ENCODE data around the gene SMAP1.
A peak's percentile ranks its signal among the peaks of the same experiment; 100 is the strongest.

Gene SMAP1

DNA sequence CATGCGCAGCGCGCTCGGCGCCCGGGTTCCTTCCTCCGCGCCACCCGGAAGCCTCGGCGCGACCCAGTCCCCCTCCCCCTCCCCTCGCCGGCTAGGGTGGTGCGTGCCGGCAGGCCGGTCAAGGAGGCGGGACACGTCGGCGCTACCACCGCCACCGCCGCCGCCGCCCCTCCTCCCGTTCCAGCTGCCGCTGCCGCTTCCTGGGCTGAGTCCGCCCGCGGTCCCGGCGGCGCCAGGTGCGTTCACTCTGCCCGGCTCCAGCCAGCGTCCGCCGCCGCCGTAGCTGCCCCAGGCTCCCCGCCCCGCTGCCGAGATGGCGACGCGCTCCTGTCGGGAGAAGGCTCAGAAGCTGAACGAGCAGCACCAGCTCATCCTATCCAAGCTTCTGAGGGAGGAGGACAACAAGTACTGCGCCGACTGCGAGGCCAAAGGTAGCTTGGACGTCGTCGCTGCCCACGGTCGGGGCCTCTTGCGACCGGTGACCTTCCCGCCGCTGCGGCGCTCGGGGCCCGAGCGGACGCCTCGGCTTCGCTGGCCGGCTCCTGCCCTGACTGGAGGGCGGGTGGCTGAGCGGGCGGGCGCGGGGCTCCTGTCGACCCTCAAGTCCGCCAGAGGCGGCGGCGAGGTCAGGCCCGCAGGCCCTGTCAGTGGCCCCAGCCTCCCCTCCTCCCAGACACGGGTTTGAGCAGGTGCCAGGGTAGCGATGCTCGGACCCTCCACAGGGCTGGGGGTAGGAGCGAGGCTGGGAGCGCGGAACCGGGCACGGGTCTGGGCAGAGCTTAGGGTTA is at the start of gene SMAP1:
Gene SMAP1, plus strand, starts transcription at position 173 of the 788 bp plus-strand sequence. Its CDS starts 141 bp downstream, at position 314.
- peak; percentile 91 to 94 for DNase-seq

DNA sequence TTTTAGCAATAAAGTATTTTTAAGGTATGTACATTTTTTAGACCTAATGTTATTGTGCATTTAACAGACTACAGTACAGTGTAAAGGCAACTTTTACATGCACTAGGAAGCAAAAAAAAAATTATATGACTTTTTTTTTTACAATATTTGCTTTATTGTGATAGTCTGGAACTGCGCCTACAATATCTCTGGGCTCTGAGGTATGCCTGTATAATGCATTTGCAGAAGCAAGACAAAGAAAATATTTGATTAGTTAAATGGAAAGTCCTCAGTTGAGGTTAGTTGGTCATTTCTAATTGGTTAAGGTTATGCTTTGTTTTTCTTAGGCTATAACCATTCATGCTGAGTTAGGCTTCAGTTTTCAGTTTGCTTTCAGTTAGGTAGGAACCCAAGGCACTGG is 46.9 kb upstream of the SMAP1 start:
- no peak for DNase-seq

DNA sequence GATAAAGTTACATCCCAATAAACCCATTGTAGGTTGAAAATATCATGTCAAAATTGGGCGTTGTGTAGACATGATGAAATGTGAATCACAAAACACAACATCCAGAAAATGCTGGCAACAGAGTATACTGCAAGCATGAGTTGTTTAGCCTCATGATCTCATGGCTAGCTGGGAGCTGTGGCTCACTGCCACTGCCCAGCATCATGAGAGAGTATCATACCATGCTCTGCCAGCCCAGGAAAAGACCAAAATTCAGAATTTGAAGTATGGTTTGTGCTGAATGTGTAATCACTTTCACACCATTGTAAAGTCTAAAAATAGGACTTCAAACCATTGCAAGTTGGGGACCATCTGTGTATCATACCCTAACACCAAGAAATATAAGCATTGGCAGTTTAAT is 45.2 kb upstream of the SMAP1 start:
- DNase-seq, result no peak

DNA sequence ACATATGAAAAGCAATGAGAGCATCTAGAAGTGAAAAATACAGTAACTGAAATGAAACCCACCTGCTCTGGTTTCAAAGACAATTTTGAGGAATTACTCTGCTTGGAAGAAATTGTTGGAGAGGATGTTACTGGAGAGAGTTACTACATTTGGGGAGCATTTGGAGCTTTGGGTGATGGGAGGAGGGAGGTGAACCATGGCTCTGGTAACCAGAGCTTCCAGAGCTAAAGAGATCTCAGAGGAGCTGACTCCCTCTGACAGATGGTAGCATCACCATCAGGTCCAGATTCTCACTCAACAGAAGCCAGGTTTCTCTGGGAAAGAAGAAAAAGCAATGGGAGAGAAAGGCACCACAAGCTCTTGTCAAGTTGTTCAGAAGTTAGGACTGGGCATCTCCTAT is 42.2 kb upstream of the SMAP1 start:
- no peak for DNase-seq

DNA sequence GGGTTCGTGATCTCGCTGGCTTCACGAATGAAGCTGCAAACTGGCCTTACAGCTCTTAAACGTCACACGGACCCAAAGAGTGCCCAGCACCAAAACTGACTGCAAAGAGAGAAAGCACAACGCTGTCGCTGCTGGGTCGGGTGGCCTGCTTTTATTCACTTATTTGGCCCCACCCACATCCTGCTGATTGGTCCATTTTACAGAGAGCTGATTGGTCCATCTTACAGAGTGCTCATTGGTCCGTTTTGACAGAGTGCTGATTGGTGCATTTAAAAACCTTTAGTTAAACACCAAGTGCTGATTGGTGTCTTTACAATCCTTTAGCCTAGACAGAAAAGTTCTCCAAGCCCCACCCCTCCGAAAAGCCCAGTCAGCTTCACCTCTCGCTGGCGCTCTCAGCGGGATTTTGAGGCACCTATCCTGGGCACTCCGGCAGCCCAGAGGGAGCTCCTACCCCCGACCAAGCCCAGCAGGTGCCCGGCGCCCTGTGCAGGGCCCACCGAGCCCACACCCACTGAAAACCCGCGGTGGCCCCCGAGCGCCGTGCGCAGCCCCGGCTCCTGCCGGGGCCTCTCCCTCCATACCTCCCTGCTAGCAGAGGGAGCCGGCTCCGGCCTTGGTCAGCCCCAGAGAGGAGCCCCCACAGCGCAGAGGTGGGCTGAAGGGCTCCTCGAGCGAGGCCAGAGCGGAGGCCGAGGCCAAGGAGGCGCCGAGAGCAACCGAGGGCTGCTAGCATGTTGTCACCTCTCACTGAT is 40.0 kb upstream of the SMAP1 start:
- DNase-seq, result no peak

DNA sequence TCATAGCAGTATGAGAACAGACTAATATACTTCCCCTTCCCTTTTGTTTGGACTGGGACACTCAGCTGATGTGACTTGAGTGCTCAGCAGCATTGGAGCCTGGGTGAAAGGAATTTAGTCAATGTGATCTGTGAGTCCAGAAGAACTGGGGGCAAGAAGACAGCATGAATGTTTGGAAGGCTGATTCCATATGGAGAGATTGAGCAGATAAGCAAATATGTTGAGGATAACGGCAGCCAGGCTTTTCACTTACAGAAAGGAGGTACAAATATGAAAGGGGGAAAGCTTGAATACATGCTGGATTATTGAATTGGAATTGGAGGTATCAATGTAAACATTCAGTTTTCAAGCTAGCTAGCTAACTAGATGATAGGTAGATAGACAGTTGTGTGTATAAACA is 37.8 kb upstream of the SMAP1 start:
- no peak for DNase-seq

DNA sequence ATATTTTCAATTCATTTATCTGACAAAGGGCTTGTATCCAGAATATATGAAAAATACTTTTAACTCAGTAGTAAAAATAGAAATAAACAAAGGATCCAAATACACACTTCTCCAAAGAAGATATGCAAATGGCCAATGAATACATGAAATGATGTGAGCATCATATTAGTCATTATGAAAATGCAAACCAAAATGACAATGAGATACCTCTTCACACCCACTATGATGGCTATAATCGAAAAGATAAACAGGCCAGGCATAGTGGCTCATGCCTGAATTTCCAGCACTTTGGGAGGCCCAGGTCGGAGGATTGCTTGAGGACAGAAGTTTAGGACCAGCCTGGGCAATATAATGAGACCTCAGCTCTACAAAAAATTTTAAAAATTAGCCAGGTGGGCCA is 33.8 kb upstream of the SMAP1 start:
- no peak for DNase-seq

DNA sequence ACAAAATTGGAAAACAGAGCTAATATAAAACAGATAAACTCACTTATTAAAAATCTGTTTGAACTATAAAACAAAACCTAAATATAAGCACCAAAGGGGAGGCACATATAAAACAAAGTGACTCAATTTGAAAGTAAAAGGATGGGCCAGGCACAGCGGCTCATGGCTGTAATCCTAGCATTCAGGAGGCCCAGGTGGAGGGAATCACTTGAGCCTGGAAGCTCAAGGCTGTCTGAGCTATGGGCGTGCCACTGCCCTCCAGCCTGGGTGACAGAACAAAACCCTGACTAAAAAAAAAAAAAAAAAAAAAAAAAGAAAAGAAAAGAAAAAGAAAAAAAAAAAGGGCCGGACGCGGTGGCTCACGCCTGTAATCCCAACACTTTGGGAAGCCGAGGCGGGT is 31.1 kb upstream of the SMAP1 start:
- DNase-seq, result no peak

DNA sequence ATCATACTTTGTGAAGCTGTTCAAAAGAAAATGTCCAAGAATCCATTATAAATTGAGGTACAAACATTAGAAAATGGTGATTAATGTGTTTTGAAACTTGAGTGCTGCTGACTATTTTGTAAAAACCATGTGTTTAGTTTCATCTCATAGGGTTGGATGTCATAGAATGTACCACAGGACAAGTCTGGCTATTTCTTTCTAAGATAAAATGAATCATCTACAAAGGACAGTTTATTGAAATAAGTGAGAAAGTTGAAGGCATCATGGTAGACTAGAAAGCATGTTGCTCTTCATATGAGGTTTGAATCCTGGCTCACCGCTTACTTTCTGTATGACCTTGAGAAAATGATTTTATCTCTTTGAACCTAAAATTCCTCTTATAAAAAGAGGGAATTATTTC is 29.2 kb upstream of the SMAP1 start:
- no peak for DNase-seq

DNA sequence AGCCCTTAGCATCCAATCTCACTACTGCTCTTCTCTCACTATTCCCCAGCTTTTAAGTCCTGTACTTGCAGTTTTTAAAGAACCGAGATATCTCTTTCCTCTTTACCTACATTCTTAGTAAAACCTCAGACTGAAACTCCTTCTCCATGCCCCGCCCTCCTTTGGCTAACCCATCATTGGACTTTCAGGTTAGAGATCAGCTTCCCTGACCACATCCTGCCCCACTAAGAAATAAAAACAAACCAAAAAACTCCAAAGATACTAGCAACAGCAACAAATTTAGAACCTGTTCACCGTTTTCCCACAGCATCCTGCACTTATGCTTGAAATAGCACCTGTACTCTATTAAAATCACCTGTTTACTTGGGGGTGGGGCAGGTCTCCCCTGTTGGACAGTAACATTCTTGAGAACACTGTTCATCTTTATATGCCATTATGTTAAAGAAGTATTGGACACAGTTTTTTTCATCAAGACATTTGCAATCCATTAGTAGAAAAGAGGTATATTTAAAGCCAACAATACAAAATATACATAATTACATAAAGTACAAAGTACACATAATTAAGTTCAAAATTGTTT is 16.3 kb upstream of the SMAP1 start:
- peak; percentile 29 to 74 for DNase-seq

DNA sequence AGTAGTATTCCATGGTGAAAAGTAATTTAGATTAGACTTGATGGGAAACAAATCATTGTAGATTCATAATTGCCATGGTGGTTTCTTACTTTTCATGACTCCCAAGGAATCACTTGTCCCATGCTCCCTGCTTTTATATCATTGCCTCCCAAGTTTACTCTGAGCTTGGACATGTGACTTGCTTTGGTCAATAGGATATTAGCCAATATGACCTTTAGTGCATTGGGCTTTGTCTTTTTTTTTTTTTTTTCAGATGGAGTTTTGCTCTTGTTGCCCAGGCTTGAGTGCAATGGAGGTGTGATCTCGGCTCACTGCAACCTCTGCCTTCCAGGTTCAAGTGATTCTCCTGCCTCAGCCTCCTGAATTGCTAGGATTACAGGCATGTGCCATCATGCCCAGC is 15.5 kb upstream of the SMAP1 start:
- DNase-seq, result no peak

DNA sequence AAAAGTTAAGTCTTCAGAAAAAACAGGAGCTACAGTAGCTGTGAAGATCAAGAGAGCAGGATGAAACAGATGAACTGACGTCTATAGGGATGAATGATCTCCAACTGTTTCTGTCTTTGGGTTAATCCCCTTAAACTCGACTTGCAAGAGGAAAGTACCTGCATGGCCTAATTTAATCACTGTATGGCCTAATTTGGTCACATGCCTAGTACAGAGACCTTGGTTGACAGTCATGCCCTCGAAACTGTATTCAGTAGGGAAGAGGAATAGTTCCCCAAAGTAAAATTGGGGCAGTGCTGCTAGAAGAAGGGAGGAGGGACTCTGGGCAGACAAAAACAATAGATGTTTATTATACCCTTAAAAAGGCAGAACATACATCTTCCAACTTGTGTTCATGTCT is 10.0 kb upstream of the SMAP1 start:
- DNase-seq, result no peak

DNA sequence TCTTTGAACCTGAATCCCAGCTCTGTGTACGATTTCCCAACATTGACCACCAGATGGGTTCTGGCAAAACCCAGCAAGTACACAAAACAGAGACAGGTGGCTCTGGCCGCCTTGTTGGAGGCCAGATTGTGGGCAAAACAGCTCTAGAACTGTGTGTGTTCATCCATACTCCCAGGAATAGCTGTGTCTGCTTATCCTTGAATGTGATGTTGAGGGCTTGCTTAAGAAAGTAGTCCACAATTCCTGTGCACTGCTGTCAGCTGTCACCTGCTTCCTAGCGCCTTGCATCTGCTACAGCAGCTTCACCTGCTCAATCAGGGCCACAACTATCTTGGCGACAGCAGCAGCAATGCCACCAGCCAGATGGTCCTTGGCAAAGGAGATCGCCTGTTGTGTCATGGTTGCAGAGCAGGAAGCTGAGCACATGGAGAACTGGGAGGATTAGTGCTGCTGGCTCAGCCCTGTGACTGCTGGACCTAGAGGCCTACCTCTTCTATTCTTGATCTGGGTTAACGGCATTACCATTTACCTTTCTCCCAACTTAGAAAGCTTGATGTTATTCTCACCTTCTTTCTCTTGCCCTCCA is 3.7 kb upstream of the SMAP1 start:
- no peak for DNase-seq

DNA sequence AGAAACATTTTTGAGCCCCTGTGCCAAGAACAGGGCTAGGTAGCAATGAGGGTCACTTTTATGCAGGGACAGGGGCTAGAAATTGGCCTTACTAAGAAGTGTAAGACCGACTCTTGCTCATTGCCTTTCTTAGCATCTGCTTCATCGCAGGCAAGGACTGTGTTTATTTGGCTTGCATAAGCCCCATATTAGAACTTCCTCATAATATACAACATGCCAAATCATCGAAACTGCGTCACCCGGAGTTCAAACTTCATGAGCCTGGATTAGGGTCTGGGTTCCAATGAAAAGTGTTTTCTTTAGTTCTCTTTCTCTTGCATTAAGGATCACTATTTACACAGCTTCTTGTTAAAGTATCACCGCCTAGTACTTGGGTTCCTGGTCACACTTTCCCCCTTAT is 977 bp upstream of the SMAP1 start:
- DNase-seq, result no peak

DNA sequence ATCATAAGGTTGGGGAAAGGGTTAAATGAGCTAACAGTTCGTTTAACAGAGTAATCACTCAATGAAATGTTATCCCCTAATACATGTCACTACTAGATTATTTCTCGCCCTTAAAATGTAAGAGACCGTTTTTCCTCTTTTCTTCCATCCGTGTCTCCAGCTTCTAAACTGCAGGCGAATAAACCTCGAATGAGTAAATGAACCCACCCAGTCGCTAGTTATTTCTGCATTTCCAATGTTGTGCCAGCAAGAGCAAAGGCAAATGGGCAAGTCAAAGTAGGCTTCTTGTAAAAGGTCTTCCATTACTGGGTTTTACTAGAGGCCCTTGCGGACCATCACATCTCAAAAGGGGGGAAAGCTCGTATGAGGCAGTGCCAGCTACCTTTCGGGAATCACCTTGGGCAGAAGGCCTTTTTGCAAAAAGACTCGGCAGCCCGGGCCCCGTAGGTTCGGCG is 400 bp upstream of the SMAP1 start:
- no peak for DNase-seq

DNA sequence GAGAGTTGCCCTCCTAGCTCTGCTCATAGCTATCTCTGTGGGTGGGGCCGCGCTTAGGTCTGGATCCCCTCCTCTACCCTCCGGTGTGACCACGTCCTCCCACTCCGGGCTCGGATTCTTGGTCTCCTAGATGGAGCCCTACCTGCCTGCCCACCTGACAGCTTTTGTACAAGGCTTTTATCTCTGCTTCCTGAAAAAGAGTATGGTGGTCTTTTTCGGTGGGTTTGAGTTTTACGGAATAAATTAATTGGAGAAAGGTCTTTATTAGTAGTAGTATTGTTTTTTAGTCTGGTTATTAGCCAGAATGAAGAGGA is 773 bp downstream of the SMAP1 start:
- DNase-seq, result no peak

DNA sequence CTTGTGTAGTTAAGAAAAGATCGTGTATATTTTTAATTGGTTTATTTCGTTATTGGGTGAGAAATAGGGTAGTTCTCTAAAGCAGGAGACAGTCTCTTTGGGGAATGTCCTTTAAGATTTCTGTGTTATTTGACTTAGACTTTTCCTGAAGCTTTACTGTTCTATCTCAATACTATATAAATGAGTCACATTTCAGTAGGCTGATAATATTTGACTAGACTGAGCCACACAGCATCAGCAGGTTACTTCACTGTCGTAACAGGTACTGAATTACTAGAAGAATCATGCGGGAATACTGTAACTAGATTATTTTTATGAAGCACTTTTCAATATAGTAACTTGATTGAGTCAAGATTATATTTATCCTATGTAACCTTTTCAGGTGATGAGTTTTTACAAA is 1.4 kb downstream of the SMAP1 start:
- DNase-seq, result no peak

DNA sequence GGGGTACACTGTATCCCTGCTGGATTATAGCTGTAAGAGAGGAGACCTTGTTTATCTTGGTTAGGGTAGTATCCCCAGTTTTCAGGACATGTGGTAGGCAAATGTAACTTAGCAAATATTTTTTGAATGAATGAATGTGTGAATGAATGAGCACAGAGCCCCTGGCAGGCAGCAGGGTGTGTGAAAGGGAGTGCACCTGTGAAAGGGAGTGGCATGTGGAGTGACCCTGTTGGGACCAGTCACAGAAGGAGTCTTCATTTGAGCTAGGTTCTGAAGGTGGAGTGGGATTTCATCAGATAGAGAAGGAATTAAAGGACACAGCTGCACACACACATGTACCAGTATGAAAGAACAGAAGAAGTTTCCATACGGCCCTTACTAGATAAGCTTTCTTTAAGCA is 4.9 kb downstream of the SMAP1 start:
- no peak for DNase-seq

DNA sequence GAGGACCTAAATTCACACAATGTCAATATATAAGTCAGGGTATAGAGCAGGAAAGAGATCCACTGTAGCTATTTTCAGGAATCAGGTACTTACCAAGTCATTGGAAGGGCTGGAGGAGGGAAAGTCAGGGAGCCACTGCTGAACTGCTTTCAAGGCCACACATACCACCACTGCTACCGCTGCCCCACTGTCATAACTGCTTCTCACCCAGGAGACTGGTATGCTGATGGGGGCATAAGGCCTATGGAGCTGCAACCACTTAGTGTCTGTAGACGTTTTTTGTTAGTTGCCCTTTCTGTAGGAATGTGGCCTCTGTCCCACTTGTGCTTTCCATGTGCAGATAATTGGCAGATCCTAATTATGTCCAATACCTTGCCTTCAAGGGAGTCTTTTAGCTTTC is 5.4 kb downstream of the SMAP1 start:
- DNase-seq, result no peak

DNA sequence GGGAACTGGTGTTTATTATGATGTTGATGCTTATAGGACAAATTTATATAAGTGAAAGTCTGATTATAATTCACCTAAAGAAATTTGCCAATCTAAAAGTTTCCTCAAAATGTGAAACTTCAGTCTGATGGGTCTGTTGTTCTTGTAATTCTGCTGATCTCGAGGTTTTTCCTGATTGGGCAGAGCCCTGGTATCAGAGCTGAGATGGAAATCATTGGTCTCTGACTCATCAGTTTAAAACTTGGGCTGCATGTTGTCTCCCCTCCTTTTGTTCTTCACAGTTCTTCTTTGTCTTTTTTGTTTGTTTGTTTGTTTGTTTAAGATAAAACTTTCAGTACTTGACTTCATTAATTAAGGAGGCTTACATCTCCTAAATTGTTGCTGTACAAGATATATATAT is 5.9 kb downstream of the SMAP1 start:
- DNase-seq, result no peak

DNA sequence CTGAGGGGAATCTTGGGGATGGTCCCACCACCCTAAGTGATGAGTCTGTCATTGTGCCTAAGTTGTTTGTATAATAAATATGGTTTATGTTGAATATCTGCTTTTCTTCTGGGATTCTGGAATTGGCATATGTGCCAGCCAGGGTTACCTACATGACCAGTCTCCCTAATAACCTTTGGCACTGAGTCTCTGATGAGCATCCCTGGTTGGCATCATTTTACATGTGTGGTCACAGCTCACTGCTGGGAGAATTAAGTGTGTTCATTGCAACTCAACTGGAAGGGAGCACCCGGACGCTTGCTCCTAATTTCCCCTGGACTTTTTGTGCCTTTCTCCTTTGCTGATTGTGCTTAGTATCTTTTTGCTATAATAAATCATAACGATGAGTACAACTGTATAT is 8.1 kb downstream of the SMAP1 start:
- no peak for DNase-seq

DNA sequence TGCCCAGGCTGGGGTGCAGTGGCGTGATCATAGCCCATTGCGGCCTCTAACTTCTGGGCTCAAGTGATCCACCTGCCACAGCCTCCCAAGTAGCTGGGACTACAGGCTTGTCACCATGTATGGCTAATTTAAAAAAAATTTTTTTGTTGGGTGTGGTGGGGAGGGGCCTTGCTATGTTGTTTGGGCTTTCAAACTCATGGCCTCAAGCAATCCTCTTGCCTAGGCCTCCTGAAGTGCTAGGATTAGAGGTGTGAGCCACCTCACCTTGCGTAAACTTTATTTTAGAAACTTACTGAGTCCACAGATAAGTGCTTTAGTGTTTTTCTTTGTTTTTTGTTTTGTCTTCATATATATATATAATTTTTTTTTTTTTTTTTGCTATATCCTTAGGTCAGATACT is 9.1 kb downstream of the SMAP1 start:
- DNase-seq, result no peak

DNA sequence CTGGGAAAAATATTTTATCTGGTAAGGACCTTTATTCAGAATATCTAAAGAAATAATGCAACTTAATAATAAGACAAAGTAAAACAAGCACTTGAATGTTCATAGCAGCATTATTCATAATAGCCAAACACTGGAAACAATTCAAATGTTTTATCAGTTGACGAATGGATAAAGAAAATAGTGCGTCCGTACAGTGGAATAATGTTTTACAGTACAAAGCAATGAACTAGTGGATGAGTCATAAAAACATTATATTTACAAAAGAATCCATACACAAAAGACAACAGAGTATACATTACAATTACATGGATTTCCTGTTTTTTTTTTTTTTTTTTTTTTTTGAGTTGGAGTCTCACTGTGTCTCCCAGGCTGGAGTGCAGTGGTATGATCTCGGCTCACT is 12.7 kb downstream of the SMAP1 start:
- DNase-seq, result no peak

Data from CD4-positive, alpha-beta T cell treated with Interferon alpha-2 for 1 hour (primary cell).